ENCODE results near the gene HNRNPA1.
"Not testable (repeated sequence)": the region's sequence is repeated elsewhere in the genome, so short reads cannot be mapped to it uniquely, and the experiment has no call there.

The HNRNPA1 gene

DNA sequence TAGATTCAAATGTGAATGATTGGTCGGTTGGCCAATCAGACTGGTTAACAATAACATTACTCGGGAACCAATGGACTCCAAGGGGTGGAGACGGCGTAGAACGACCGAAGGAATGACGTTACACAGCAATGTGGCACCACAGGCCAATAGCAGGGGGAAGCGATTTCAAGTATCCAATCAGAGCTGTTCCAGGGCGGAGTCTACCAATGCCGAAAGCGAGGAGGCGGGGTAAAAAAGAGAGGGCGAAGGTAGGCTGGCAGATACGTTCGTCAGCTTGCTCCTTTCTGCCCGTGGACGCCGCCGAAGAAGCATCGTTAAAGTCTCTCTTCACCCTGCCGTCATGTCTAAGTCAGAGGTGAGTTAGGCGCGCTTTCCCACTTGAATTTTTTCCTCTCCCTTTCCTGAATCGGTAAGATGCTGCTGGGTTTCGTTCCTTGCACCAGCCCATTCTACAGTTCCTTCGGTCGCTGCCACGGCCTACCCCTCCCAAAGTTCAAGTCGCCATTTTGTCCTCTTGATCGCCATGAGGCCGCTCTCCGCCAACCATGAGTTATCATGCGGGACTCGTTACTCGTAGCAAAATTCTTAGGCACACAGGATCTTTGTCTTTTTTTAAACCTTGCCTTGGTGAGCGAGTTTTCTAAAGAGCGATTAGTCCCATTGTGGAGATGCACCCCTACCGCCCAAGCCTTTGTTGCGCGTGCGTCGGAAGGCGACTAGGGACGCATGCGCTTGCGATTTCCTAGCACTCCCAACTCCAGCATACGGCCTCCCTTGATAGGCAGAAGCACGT, at the start of gene HNRNPA1:
Gene HNRNPA1, plus strand, starts transcription at position 259 of the 793 bp plus-strand sequence. Its CDS starts 82 bp downstream, at position 341.
- DNase-seq, result peak; percentile 100

DNA sequence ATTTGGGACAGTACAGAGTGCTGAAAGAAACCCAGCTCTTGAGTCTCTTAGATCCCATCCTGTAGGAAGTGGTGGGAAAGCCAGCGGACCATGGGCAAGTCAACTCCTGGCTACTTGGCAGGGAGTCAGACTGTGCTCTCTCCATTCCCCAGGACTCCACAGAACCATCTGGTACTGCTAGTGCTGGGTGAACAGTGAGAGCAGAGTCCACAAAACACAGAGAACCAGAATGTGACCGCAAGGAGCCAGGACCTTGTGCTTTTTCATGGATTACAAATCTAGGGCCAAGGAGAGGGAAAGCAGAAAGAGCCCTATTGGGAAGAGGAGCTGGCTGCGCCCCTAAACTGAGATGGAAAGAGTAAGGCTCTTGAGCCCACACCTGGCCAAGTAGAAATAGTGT, 49.3 kb upstream of the HNRNPA1 start:
- not testable (repeated sequence) for DNase-seq

GRCh38 chr12:54232790-54233189, 47.7 kb upstream of the HNRNPA1 start:
- no peak for DNase-seq

- DNase-seq, result no peak
Measured at GRCh38 chr12:54238531-54238930, 42.0 kb upstream of the HNRNPA1 start.

- DNase-seq, result no peak
Measured at GRCh38 chr12:54239620-54240019, 40.9 kb upstream of the HNRNPA1 start.

DNA sequence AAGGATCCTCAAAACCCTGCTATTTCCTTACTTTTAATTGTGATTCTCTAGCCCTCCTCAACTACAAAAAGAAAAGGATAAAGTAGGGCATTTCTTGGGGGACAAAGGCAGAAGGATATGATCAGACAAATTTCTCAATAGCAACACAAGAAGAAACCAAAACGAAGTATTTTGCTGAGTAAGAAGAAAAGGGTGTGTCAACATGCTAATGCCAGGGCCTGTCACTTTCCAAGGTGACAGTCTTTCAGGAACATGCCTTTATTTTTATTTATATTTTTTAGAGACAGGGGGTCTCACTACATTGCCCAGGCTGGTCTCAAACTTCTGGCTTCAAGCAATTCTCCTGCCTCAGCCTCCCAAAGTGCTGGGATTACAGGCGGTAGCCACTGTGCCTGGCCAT, 40.4 kb upstream of the HNRNPA1 start:
- DNase-seq, result no peak

GRCh38 chr12:54240971-54241588, 39.4 kb upstream of the HNRNPA1 start:
- no peak for DNase-seq

DNA sequence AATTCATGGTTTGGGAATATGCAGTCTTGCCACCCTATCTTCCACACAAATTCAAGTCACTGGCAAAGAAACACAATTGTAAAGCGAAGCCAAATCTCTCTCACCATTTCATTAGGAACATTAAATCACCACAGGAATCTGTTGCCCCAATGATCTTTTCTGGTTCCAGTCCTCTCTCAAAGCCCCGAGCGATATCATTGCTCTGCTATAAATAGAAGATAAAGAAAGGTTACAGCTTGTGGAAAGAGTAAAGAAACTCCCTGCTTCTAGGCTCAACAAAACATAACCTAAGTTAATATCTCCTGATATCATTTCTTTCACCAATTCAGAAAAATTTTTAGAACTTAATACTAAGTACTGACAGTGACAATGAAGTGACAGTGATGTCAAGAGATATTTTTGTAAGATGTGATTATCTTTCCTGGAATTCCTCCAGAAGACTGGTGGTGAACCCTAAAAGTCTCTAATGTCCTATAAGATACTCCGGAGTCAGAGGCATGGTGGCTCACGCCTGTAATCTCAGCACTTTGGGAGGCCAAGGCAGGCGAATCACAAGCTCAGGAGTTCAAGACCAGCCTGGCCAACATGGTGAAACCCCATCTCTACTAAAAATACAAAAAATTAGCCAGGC, 34.4 kb upstream of the HNRNPA1 start:
- no peak for DNase-seq

- DNase-seq, result no peak
Measured at GRCh38 chr12:54249489-54249888, 31.0 kb upstream of the HNRNPA1 start.

DNA sequence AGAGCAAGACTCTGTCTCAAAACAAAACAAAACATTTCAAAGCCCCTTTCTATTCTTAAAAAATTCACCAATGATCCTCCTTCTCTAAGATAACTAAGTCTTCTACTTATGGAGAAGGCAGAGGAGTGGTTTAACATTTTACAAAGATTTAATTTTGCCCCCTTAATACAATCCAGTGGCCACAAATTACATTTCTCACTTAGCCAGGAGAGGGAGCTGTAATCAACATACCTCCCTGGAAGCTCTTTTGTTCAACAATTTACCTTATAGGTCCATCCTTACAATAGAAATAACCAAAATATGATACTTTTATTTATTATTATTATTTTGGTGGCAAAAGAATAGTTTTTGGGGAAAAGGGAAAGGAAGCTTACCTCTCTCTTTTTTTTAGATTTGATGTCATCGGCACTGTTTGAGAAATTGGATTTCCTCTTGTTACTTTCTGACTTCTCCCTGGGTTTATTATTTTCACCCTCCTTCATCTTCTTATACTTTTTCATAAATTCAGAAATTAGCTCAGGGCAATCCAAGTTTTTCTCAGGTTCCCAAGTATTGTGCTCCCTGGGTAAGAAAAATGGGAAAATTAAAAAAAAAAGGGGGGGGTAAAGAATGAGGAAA, 28.8 kb upstream of the HNRNPA1 start:
- peak; percentile 66 for DNase-seq

GRCh38 chr12:54253240-54253639, 27.3 kb upstream of the HNRNPA1 start:
- no peak for DNase-seq

GRCh38 chr12:54257332-54257731, 23.2 kb upstream of the HNRNPA1 start:
- DNase-seq, result no peak

DNA sequence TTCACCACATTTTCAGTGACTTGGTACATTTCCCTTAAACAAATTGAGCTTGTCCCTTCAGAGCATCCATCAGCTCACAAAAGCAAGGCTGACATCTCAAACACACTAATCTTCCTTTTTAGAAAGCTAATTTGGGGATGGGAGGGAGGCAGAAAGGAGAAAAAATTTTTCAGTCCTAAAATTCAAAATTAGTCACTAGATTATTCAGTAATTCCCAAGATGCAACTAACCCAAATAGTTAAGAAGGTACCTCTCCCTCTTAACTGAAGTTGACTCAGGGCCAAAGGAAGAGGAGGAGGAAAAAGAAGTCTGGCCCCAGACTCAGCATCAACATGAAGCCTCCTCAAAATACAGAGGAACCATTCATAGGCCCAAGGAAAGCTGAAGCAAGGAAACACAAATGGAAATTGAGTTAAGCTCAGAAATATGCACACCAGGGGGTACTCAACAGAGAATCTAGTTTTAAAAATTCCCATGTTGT, 22.3 kb upstream of the HNRNPA1 start:
- peak; percentile 58 for DNase-seq

DNA sequence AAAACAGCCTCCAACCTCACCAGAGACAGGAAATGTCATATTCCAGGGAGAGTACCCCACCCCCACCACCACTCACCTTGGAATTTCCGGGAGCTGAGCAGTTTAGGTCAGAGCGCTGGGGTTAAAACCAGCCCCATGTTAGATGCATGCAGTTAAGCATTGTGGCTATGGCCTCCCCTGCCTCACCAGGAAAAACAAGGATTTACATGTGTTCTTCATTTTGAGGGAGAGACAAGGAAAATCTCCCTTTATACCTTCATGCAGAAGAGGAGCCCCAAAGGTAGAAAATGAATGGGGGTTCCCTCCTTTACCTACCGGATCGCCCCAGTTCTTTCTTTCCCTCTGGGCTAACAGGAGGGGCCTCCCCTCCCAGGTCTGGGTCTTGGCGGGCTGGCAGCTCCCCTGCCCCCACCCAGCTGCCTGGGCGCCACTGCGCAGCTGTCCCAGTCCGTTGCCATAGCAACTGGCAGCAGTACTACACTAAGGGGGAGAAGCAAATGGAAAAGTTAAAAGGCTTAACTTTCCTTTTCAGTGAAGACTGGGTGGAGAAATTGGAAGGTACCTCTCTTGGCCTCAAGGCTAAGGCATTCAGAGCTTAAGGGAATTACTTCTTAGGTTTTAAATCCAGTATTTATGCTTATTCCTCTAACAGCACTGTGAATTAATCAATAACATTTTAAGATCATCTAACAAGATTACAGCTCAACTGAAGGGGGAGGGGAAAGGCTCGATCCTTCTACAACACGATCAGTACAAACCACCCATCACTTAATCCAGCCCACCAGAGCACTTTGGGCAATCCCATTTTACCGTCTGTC, 21.1 kb upstream of the HNRNPA1 start:
- peak; percentile 81 for DNase-seq

- peak; percentile 81 for DNase-seq
Measured at GRCh38 chr12:54261815-54262402, 18.6 kb upstream of the HNRNPA1 start.

DNA sequence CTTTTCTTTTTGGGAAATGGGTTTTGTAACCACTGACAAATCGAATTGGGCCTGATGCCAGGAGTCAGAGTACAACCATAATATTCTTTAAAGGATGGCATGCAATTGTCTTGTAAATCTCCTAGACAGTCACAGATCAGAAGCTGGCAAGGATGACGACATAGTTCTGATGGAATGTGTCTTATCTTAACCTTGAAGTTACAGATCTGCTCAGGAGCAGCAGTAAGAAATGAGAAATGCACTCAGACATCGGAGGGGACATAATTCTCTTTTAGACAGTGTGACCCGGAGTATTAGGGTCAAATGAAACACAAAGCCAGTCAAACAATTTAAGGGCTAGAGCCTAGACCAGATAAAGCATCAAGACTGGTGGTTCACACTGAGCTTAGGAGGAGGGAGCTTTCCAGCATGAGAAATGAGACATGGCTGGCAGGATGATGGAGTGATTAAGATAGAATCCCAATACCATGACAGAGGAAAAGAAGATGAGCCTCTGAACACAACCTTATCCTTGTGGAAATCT, 18.1 kb upstream of the HNRNPA1 start:
- DNase-seq, result peak; percentile 95

DNA sequence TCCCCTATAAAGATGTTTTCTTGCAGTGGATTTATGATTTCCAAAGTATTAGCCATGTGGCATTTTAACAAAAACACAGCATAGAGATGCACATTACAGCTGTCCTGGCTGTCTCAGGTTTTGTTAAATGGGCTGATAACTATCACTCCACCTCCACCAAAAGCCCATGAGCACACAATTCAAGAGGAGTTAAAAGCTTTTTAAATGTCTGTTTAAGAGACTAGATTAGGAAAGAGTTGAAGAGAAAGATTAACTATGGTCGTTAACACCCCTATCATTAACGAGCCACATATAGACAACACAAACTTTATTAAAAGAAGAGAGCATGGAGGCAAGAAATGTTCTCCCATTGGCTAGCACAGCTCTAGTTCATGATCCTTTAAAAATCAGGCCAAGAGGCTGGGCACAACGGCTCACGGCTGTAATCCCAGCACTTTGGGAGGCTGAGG, 15.1 kb upstream of the HNRNPA1 start:
- DNase-seq, result no peak

DNA sequence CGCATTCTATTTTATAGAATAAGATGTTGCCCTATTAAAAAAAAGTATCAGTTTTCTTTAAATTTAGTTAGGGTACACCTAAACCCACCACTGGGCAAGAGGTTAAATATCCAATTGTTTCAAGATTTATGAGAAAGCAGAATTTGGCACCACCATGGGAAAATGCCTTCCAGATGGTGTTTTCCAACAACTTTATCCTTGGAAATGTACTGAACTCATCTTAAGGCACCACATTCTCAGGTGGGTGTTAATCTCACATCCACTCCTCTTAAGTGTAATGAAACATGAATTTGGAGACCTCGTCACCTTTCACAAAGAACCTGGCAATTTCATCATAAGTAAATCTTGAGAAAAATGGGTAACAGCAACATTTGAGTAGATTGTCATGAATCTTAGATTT, 13.7 kb upstream of the HNRNPA1 start:
- DNase-seq, result no peak

DNA sequence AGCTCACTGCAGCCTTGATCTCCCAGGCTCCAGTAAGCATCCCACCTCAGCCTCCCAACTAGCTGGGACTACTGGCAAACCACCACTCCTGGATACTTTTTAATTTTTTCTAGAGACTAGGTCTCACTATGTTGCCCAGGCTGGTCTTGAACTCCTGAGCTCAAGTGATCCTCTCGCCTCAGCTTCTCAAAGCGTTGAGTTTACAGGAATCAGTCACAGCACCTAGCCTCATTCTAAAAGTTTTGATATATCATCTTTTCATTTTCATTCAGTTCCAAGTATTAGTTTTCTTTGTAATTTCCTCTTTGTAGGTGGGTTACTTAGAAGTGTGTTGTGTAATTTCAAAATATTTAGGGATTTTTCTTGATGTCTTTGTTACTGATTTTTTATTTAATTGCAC, 10.2 kb upstream of the HNRNPA1 start:
- DNase-seq, result no peak

GRCh38 chr12:54272214-54272613, 8.3 kb upstream of the HNRNPA1 start:
- DNase-seq, result no peak

GRCh38 chr12:54273981-54274380, 6.5 kb upstream of the HNRNPA1 start:
- DNase-seq, result no peak

GRCh38 chr12:54276368-54276767, 4.2 kb upstream of the HNRNPA1 start:
- no peak for DNase-seq
